ENCODE data around the gene AGAP1.

DNA sequence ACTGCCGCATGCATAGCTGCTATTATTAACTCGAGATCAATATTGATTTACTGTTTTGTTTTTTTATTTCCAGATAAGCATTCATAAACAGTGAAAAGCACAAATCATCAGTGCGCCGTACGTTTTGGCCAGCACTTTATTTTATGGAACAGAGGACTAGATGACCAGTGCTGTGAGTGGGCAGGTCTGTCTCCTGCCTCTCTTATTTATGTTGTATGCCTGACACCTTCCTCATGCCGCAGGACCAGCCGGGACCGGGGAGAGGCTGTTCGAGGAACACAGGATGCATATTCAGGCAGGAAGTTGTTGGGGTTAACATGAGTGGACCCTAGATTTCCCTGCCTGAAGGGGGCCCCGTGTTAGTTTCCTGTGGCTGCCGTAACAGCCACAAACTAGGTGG, 72.6 kb downstream of the AGAP1 start:
- TF ChIP-seq, protein P1, sequence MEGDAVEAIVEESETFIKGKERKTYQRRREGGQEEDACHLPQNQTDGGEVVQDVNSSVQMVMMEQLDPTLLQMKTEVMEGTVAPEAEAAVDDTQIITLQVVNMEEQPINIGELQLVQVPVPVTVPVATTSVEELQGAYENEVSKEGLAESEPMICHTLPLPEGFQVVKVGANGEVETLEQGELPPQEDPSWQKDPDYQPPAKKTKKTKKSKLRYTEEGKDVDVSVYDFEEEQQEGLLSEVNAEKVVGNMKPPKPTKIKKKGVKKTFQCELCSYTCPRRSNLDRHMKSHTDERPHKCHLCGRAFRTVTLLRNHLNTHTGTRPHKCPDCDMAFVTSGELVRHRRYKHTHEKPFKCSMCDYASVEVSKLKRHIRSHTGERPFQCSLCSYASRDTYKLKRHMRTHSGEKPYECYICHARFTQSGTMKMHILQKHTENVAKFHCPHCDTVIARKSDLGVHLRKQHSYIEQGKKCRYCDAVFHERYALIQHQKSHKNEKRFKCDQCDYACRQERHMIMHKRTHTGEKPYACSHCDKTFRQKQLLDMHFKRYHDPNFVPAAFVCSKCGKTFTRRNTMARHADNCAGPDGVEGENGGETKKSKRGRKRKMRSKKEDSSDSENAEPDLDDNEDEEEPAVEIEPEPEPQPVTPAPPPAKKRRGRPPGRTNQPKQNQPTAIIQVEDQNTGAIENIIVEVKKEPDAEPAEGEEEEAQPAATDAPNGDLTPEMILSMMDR (IDR thresholded peaks at IDR 0.05) = no peak
- TF ChIP-seq EZH2 (IDR thresholded peaks at IDR 0.05) = no peak

Data from neural progenitor cell (in vitro differentiated cells).